HL-60 (cell line): Measurements from ENCODE around the gene PNMA1.

Source experiments
- CTCF ChIP-seq: IDR thresholded peaks from one replicate; pipeline ENCODE4 v1.5.1; 2011; ENCODE audit warnings: low read length, control low read depth, inconsistent platforms; ENCODE audit not compliant: insufficient read depth
- POLR2AphosphoS5 ChIP-seq: IDR thresholded peaks from 2 replicates; pipeline ENCODE4 v1.6.1; 2012; ENCODE audit warnings: low read depth
- REST ChIP-seq: IDR thresholded peaks from 2 replicates; pipeline ENCODE4 v1.6.1; 2012; ENCODE audit warnings: low read depth; ENCODE audit not compliant: insufficient replicate concordance

GRCh38 chr14:73685328-73685727, 28.9 kb downstream of the PNMA1 start:
- TF ChIP-seq POLR2AphosphoS5 (no peak), CTCF (no peak), REST (no peak)
